AG04450 (cell line): ENCODE data around the gene EIPR1. TPM values are rescaled to one million over a fixed set of nuclear protein-coding genes. Genes with fewer than 3 reads are reported as not detected.

ENCODE experiments used
- CTCF ChIA-PET: fragments of 300-600, 350-600 bp; formaldehyde crosslinking; extraction: SDS; loops from one replicate; lab custom pipeline; 2022; ENCODE audit warnings: antibody characterized with exemption, inconsistent platforms; lab: Charles Lee
- POLR2A ChIA-PET: fragments of 350-600 bp; formaldehyde crosslinking; extraction: SDS; loops from one replicate; lab custom pipeline; 2021; ENCODE audit warnings: antibody characterized with exemption, inconsistent platforms; lab: Yijun Ruan, JAX
- DNase-seq: peaks from one replicate; pipeline ENCODE4 v3.0.0-alpha.2; 2011; ENCODE audit warnings: low read depth, low spot score
- H3K27ac ChIP-seq: one replicate; pipeline ENCODE4 v1.5.1; 2012; ENCODE audit warnings: low read depth, low read length, control low read depth
- H3K27me3 ChIP-seq: one replicate; pipeline ENCODE4 v1.6.0; 2012; ENCODE audit warnings: low read length; ENCODE audit not compliant: control insufficient read depth, insufficient read depth
- H3K4me3 ChIP-seq: 2 replicates; pipeline ENCODE4 v1.5.1; 2011; ENCODE audit warnings: mild to moderate bottlenecking, low read depth, low read length, control low read depth
- H3K9me3 ChIP-seq: 2 replicates; pipeline ENCODE4 v1.5.1; 2012; ENCODE audit warnings: low read length; ENCODE audit not compliant: control insufficient read depth, insufficient read depth
- polyA plus RNA-seq: library from polyadenylated mRNA; depleted of rRNA; stranded (reverse); fragments of >200 nt; gene quantifications from 2 replicates; pipeline ENCODE4 v1.2.3, GENCODE V29; 2011
- TF ChIP-seq, protein P1 (sequence below): IDR thresholded peaks from 2 replicates; pipeline ENCODE4 v1.5.1; 2011; ENCODE audit warnings: low read depth, low read length, control low read depth, inconsistent platforms

The EIPR1 gene
- polyA plus RNA-seq, 1 experiment, result 33.2 TPM

GRCh38 chr2:3420076-3420768 is 42.6 kb upstream of the EIPR1 start:
- no peaks in the 10 kb centered on the region for H3K27me3 ChIP-seq
- DNase-seq, result no peak
- ChIA-PET CTCF (interaction anchor here (1.0 kb wide), 1 partner anchor 9 kb away, joined by 3 read pairs; no protein-coding TSS in a partner anchor), POLR2A (no interaction called here)
- H3K9me3 ChIP-seq, result no peaks in the 10 kb centered on the region
- H3K4me3 ChIP-seq, result no peak overlapping the region
- TF ChIP-seq, protein P1, sequence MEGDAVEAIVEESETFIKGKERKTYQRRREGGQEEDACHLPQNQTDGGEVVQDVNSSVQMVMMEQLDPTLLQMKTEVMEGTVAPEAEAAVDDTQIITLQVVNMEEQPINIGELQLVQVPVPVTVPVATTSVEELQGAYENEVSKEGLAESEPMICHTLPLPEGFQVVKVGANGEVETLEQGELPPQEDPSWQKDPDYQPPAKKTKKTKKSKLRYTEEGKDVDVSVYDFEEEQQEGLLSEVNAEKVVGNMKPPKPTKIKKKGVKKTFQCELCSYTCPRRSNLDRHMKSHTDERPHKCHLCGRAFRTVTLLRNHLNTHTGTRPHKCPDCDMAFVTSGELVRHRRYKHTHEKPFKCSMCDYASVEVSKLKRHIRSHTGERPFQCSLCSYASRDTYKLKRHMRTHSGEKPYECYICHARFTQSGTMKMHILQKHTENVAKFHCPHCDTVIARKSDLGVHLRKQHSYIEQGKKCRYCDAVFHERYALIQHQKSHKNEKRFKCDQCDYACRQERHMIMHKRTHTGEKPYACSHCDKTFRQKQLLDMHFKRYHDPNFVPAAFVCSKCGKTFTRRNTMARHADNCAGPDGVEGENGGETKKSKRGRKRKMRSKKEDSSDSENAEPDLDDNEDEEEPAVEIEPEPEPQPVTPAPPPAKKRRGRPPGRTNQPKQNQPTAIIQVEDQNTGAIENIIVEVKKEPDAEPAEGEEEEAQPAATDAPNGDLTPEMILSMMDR, result no peak
- no peak overlapping the region for H3K27ac ChIP-seq

GRCh38 chr2:3418766-3419404 is 41.3 kb upstream of the EIPR1 start:
- Histone ChIP-seq H3K9me3 (no peaks in the 10 kb centered on the region), H3K27ac (no peak overlapping the region), H3K27me3 (no peaks in the 10 kb centered on the region), H3K4me3 (no peak overlapping the region)
- ChIA-PET POLR2A (no interaction called here), CTCF (no interaction called here)
- DNase-seq, result no peak
- TF ChIP-seq, protein P1, result no peak

GRCh38 chr2:3414133-3414860 is 36.7 kb upstream of the EIPR1 start:
- DNase-seq, result no peak
- Histone ChIP-seq H3K9me3 (no peaks in the 10 kb centered on the region), H3K27ac (no peak overlapping the region), H3K27me3 (no peaks in the 10 kb centered on the region), H3K4me3 (no peak overlapping the region)
- CTCF ChIA-PET, result interaction anchor here (3.8 kb wide), 1 partner anchor 10 kb away, joined by 34 read pairs; no protein-coding TSS in a partner anchor
- POLR2A ChIA-PET, result no interaction called here
- TF ChIP-seq, protein P1, result no peak

- H3K27me3 ChIP-seq, result no peaks in the 10 kb centered on the region
- ChIA-PET CTCF (interaction anchor here (0.6 to 3.8 kb wide), 2 partner anchors 10 to 48 kb away, joined by 3 to 34 read pairs; no protein-coding TSS in a partner anchor), POLR2A (no interaction called here)
- no peaks in the 10 kb centered on the region for H3K9me3 ChIP-seq
- no peak overlapping the region for H3K27ac ChIP-seq
- TF ChIP-seq, protein P1, result no peak
- DNase-seq, result no peak
- H3K4me3 ChIP-seq, result no peak overlapping the region
These were observed 36.1 kb upstream of the EIPR1 start for GRCh38 chr2:3413697-3414096.
